ELF-1 (cell line): ENCODE measurements around the gene ERAS.
A peak's percentile ranks its signal among the peaks of the same experiment; 100 is the strongest.

Experiments
- DNase-seq: peaks from one replicate; pipeline ENCODE4 v3.0.0-alpha.2; 2016; ENCODE audit warnings: low read depth, low spot score

Gene ERAS, protein sequence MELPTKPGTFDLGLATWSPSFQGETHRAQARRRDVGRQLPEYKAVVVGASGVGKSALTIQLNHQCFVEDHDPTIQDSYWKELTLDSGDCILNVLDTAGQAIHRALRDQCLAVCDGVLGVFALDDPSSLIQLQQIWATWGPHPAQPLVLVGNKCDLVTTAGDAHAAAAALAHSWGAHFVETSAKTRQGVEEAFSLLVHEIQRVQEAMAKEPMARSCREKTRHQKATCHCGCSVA

DNA sequence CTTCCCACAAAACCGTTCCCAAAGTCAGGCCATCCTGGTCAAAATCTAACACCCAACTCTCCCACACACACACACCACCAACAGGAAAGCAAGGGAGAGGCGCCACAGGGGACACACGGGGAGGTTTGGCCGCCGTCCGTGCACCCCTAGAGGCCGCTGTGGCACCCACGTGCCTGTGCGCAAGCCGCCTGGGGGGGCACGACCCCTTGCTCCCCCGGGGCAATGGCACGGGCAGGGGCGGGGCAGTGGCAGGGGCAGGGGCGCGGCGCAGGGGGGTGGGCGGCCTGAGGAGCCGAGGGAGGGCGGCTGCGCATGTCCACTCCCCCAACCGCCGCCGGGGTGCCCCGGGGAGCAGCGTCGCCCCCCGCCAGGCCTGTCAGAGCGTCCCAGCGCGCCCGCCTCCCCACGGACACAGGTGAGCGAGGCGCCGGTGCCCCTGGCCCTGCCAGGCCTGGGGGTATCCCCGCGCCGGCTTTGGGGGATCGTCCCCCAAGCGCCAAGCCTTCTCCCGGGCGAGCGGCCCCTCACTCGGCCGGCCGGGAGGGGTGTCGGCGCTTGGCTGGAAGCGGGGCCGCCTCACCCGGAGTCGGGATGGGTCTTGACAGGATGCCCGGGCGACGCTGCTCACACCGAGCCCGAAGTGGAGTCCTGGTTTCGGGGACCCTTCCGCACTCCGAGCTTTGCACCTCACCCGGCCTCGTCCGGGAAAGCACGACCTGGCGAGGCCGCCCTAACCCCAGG lies at the start of gene ERAS:
TSS of gene ERAS (plus strand) at position 379 of the 741 bp plus-strand sequence. CDS start 2,611 bp downstream, outside the sequence.
- DNase-seq, result no peak

DNA sequence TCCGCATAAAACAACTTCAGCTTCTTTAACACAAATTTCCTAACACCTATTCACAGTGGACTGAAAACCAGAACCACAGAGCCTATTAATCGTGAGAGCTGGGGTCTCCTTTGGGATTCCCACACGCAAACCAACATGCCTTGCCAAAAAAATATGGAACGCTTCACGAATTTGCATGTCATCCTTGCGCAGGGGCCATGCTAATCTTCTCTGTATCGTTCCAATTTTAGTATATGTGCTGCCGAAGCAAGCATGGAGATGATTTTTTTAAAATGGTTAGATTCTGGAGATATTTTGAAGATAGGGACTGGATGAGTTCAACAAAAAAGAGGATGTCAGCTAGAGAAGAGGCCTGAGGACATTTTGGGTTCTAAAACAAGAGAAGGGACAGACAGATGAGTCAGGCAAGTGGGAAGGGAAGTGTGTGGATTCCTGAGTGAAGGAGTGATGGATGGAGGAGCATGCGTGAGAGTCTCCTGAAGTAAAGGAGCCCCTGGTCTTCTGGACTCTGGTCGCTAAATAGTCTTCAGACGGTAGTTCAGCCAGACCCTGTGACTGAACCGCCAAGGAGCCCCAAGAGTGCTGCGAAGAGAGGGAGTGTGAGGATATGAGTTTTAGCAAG lies 49.4 kb upstream of the ERAS start:
- DNase-seq, result peak; percentile 68

DNA sequence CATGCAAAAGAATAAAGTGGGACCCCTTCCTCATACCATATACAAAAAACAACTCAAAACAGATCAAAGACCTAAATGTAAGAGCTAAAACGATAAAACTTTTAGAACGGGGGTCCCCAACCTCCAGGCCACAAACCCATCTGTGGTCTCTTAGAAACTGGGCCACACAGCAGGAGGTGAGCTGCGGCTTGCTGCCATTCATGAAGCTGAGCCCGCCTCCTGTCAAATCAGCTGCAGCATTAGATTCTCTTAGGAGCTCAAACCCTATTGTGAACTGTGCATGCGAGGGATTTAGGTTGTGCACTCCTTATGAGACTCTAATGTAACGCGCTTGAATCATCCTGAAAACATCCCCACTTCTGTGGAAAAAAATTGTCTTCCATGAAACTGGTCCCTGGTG lies 46.9 kb upstream of the ERAS start:
- no peak for DNase-seq

DNA sequence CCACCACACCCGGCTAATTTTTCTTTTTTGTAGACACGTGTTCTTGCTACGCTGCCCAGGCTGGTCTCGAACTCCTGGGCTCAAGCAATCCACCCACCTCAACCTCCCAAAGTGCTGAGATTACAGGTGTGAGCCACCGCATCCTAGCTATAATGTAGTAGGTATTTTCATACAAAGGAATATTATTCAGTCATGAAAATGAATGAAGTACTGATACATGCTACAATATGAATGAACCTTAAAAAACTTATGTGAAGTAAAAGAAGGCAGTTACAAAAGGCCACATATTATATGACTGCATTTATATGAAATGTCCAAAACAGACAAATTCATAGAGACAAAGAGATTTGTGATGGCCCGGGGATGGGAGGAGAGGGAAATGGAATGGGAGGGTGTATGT lies 44.6 kb upstream of the ERAS start:
- DNase-seq, result no peak

DNA sequence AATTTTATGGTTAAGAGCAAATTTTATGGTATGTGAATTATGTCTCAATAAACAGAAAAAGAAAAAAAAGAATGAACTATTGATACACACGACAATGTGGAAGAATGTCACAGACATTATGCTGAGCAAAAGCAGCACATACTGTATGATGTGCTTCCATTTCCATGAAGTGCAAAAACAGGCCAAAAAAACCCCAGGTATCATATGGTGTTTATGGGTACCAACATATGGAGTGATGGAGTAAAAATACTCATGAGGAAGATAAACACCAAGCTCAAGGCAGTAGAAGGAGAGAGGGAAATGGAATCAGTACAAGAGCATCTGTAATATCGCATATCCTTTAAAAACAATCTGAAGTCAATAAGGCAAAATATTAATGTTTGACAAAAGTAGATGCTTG lies 44.1 kb upstream of the ERAS start:
- no peak for DNase-seq

DNA sequence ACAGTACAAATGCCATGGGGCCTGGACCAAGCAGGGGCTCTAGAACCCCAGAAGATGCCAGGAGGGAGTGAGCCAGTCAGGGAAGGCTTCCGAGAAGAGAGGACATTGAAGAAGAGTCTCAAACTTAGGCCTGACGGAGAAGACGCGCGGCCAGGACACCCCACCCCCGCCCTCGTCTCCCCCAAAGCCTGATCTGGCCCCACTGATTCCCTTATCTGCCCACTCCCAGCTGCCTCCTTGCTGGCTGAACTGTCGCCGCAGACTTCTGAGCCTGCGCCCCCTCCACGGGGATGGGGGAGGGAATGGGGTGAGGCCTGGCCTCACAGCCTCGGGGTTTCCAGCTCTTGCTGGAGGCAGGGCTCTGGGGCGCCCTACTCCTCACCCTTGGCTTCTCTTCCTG lies 43.5 kb upstream of the ERAS start:
- DNase-seq, result no peak

DNA sequence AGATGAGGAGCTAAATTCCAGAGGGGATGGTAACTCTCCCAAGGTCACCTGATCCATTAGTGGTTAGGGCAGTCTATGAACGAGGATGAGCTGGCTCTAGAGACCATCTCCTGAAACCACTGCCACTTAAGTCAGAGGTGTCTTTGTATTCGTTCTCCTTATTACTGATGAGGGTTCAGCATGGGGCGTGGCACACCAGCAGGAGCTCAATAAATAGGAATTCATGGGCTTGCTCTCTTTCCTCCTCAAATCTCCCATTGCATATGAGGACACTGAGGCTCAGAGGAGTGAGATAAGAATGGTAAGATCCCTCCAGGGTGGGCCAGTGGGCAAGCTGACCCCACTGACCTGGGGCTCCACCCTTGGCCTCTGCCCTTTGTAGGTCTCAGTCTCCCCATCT lies 41.6 kb upstream of the ERAS start:
- no peak for DNase-seq

DNA sequence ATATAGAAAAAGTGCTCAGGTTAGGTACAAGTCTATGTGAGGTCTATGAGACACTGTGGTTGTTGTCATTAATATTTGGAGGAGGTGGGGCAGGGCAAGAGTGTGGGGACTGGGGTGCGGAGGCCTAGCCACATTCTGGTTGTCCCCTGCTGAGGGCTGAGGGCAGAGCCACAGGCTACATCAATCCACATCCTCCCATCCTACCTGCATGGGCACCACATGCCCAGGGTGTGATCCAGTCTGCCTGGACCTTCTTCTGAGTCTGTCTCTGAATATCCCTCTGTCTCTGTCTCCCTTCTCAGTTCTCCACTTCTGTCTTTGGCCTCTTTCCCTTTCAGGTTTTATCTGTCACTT lies 41.1 kb upstream of the ERAS start:
- DNase-seq, result no peak

DNA sequence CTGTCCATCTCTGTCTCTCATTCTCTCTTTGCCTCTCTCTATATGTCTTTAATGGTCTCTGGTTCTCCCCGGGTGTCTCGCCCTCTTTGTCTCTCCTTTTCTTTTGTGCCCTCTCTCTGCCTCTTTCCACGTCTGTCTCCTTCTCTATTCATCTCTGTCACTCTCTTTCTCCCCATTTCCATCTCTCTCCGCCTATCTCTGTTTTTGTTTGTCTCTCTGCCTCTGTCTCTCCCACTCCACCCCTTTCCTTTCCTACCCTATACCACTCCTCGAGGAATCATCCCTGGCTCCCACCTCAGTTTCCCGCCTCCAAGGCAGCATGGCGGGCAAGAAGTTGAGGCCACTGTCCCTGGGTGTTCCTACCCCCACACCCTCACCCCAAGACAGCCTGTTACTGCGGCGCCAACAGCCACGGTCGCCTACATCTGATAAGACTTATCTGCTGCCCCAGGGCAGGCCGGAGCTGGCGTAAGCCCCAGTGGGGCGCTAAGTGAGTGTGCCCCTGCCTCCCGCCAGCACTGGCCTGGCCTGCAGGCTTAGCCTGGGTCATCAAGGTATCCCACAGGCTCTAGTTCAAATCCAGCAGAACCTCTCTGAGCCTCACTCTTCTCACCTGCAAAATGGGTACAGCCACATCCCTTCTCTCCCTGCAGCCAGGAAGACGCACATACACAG lies 40.6 kb upstream of the ERAS start:
- no peak for DNase-seq

DNA sequence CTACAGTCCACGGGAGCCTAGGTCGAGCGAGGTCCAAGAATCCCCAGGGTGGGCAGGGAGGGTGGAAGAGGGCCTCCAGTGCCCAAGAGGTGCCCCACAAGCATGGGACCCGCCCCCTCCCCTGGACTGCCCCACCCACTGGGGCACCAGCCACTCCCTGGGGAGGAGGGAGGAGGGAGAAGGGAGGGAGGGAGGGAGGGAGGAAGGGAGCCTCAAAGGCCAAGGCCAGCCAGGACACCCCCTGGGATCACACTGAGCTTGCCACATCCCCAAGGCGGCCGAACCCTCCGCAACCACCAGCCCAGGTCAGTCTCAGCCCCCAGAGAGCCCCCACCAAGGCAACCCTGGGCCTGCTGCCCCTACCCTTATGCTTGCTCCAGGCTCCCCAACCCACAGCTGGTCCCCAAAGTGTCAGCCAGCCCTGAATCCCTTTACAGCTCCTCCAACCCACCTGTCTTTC lies 39.9 kb upstream of the ERAS start, which contains the start of gene GATA1:
TSS of gene GATA1 (plus strand) at position 250 of the 460 bp plus-strand sequence. CDS start 4,520 bp downstream, outside the sequence.
- DNase-seq, result no peak

DNA sequence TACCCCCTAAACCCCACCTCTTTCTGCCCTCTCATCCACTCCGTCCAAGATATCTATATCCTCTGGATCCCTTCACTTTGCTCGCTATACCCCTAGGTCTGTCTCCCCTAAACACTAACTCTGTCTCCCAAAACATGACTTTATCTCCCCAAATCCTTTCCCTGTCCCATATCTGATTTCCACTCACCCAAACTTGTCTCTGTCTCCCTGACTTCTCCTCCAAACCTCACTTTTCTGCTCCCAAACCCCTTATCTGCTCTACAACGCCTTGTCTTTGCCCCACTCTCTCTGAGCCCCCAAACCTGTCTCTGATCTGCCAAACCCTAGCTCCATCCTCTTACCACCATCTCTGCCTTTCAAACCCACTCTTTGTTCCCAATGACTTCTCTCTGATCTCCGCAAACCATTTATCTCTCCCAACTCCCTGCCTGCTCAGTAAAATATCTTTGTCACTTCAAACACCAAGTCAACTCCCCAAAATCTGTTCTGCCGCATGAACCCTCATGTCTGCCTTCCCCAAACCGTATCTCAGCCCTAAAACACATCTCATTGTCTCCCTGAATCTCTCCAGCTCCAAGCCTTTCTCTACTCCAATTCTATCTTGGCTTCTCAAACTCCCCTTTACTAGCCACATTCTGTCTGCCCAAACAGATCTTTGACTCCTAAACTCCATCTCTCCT lies 39.3 kb upstream of the ERAS start:
- no peak for DNase-seq

DNA sequence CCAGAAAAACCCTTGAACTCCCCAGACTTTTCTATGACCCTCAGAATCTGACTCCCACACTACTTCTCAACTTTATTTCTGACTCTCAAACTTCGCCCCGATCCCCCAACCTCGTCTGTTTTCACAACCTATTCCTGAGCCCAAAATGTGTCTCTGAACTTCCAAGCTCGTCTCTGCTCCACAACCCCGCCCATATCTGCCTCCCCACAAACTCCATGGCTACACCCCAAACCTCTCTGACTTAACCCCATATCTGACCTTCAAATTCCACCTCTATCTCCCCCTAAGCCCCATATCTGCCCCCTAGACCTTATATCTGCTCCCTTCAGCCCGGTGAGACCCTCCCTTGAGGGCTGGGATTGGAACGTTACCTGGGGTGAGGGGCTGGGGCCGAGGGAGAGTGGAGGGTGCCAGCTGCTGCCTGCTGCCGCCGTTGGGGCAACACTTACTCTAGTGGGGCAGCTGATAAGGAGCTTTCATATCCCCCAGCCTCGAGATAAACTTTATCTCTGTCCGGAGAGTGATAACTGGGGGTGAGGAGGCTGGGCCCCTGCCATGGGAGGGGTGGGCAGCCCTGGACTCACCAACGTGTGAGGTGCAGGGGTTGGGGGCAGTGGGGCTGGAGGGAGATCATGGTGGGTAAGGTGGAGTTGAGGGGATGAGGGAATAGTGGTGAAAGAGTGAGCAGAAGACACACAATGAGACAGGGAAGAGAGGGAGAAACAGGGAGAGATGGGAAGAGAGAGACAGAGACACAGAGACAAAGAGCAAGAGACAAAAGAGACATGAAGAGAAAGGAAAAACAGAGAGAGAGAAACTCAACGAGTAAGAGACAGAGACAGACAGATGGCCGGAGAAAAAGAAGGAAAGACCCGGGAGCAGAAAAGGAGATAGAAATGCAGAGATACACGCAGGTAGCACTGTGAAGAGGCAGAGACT lies 38.5 kb upstream of the ERAS start:
- DNase-seq, result no peak

DNA sequence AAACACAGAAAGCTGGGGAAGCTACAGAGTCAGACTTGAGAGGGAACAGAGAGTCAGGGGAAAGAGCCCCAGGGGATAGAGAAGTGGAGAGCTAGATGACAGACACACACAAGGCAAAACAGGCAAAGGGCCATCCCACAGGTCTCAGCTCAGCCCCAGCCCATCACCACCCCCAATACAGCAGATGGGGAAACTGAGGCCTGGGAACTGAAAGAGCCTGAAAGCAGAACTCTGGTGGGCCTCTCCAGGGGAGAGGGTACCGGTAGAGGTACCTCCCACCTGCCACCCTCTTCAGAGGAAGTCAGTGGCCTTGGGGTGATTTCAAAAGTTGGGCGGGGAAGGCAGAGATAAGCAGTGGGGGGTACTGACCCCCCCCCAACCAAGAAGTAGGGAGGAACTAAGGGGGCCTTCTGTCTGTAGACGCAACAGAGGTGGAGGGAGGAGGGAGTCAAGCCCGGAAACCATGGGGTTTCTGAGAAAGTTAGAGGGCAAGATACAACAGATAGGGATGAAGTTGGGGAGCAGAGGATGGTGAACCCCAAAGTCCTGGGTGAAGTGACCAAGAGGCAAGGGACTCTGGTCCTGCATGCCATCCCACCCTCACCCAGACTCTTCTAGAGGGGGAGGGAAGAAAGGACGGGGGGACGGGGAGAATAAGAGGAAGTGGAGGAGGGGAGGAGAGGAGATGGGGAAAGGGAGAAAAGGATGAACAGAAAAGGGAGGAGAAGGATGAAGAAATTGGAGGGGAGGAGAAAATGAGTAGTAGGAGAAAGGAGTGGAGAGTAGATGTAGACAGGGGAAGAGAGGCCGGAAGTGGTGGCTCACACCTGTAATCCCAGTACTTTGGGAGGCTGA lies 36.7 kb upstream of the ERAS start:
- DNase-seq, result no peak

DNA sequence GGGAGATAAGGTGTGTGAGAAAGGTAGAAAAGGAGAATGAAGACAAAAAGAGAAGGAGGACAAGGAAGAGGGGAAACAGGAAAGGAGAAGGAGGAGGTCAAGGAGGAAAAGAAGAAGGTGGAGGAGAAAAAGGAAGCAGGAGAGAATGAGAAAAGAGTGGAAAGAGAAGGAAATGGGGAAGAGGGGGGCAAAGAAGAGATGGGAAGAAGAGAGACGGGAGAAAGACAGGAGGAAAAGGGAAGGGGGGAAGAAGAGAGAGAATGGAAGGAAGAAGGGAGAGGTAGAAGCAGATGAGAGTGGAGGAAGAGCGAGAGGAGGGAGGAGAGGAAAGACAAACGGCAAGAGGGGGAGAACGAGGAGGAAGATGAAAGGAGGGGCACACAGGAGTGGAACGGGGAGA lies 35.8 kb upstream of the ERAS start:
- no peak for DNase-seq

DNA sequence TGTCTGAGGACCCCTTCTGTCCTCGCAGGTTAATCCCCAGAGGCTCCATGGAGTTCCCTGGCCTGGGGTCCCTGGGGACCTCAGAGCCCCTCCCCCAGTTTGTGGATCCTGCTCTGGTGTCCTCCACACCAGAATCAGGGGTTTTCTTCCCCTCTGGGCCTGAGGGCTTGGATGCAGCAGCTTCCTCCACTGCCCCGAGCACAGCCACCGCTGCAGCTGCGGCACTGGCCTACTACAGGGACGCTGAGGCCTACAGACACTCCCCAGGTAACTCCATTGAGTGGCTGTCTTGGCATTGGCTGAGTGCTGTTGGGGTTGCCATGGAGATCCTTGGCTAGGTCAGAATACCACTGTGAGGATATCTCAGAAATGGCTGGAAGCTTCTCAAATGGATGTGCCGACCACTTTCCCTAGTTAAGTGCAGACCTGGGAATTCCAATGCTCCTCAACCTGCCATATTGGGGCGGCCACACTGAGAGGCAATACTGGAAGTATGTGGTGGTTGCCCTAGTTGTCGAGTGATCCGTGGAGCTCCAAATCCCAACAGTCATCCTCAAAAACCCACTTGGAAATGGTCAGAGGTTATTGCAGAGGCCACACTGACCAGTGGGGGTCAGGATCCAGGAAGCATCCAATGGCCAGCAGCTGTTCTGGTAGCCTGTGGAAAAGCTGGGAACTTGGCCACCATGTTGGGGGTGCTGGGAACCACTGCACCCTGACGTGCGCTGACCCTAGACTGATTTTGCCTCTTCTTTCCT lies 35.1 kb upstream of the ERAS start:
- no peak for DNase-seq

DNA sequence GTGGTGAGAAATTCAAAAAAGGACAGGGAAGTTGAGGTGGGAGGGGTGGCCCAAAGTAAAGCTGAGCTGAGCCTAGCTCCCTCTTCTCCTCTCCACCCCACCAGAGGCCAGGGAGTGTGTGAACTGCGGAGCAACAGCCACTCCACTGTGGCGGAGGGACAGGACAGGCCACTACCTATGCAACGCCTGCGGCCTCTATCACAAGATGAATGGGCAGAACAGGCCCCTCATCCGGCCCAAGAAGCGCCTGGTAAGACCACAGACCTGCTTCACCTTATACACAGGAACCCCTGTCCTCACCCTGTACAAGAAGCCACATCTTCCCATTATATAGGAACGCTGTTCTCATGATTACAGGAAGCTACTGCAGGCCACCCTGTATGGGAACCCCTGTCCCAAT lies 34.1 kb upstream of the ERAS start:
- no peak for DNase-seq

DNA sequence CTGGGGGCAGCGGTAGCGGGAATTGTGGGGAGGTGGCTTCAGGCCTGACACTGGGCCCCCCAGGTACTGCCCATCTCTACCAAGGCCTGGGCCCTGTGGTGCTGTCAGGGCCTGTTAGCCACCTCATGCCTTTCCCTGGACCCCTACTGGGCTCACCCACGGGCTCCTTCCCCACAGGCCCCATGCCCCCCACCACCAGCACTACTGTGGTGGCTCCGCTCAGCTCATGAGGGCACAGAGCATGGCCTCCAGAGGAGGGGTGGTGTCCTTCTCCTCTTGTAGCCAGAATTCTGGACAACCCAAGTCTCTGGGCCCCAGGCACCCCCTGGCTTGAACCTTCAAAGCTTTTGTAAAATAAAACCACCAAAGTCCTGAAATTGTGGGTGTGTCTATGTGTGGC lies 32.4 kb upstream of the ERAS start:
- no peak for DNase-seq

DNA sequence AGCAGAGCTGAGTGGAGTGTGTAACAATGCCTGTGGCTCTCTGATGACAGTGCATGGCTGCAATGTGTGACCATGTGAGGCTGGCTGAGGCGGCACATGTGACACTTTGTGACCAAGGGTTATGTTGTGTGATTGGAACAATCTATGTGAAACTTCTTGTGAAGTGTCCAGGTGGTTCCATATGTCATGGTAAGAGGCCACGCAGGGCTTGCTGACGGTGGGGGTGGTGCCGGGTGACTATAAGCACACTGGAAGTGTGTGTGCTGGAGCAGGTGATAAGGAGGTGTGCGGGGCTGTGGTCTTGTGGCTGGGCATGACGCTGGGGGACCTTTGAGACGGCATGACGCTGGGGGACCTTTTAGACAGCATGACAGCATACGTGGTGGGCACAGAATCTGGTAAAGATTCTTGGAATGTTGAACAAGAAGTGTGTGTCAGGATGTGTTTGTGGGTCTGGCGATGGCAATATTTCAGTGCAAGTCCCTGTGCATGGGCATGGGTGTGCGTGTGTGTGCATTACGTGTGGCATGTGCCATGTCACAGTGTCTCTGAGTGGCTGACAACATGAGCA lies 31.9 kb upstream of the ERAS start:
- DNase-seq, result no peak
